Activated CD8-positive, alpha-beta memory T cell treated with anti-CD3 and anti-CD28 coated beads, Interleukin-2, amount 50 U/mL, for 1 hour (primary cell): ENCODE data around the gene UXT.

Experiments used
- DNase-seq: peaks from one replicate; pipeline ENCODE4 v3.0.0-alpha.2; 2020; ENCODE audit errors: extremely low read depth

UXT gene

DNA sequence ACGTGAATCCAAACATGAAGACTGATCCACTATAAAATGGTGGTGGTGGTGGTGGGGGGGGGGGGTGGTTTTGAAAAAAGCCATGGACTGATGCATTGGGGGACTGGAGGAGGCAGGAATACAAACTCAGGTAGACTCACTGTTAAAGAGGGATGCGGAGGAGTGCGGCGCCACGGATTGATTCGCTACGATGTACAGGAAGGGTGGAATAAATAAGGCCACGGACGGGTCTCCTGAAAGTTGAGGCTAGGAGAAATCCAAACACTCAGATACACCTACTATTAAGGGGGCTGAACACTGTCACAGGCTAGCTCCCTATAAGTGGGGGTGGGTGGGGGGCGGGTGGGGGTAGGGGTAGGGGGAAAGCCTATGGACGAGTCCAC is 9.2 kb downstream of the UXT start:
- DNase-seq: no peak

DNA sequence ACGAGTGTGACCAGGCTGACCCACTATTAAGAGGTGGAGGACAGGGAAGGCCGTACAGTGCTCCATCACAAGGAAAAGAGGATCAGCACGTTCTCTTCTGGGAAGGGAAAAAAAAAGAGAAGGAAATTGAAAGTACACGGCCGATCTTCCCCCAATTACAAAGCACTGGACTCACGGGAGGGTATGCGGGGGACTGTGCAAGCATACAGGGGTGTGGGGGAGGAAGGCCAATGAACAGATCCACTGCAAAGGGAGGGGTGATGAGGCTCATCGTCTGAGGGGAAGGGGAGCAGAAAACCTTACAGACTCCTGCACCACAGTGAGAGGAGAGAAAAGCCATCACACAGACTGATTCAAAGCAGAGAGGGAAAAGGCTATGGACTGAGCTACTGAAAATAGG is 9.7 kb downstream of the UXT start:
- no peak for DNase-seq

DNA sequence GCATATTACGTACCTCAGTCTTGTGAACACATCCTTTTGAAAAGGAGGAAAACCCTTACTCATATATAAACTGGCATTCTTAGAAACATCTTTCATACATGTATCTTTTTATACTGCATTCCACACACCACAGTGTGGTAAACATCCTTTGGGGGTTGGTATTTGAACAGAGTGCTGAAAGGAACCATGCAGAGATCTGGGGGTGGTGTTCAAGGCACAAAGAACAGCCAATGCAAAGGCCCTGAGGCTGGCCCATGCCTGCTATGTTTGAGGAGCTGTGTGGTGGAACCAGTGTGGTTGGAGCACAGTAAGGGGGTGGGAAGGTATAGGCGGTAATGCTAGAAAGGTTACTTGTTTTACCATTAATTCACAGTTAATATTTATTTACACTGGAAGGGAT is 10.6 kb downstream of the UXT start:
- no peak for DNase-seq

DNA sequence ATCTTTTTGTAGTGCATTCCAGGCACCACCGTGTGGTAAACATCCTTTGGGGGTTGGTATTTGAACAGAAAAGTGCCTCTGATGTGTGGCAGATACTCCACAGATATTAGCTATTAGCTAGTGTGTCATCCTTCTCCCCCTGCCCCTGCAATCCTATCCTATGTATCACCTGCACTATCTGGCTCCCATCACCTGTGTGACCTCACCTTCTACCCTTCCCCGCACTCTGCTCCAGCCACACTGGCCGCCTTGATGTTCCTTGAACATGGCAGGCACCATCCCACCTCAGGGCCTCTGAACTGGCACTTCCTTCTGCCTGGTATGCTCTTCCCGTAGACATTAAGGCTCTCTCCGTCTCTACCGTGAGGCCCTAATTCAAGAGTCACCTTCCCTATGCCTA is 12.3 kb downstream of the UXT start:
- DNase-seq: no peak

DNA sequence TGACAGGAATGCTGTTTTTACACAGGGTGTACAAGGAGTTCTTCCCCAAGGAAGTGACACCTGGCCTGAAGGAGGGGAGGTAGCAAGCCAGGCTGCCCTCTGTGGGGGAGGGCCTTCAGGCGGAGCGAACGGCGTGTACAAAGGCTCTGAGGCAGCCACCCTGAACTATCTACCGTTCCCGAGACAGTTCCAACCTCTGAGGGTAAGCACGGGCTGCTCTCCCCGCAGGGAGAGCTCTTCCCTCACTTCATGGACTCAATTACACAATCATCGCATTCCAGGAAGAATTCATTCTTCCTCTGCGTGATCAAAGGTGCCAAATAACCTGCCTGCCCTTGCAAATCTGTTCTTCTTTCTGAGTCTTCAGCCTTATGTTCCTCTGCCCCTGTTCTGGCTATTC is 13.4 kb downstream of the UXT start:
- no peak for DNase-seq

DNA sequence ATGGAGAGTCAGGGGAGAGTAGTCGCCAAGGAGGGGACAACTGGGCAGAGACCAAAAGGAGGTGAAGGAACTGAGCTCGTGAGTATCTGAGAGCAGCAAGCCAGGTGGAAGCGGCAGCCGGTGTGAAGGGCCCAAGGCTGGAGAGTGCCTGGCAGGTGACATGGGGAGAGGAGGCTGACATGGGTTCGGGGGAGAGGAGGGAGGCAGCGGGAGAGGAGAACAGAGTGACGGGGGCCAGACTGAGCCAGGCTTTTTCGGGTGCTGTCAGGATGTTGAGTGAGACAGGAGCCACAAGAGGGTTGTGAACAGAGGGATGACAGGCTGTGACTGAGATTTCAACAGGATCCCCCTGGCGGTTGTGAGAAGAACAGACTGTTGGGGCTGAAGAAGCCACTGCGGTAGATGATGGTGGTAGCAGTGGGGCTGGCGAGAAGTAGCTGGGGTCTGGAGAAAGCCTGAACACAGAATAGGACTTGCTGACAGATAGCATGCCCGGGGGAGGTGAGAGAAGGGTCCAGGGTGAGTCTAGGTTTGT is 14.4 kb downstream of the UXT start:
- no peak for DNase-seq

DNA sequence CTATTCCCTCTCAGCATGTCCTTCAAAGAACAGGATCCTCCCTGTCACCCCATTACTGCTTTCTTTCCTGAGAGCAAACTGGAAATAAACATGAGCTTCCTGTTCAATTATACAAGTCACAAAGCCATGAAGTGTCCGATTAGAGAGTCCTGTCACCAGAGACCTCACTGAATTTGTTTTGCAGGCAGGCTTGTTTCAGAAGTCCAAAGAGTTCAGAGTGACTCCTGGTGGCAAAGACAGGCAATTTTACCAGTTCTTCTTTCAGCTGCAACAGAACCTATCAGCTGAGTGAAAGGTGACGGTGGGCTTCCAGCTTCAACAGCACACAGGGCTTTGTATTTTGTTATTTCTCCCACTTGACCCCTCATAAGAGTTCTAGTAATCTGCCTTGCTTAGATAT is 15.1 kb downstream of the UXT start:
- no peak for DNase-seq

DNA sequence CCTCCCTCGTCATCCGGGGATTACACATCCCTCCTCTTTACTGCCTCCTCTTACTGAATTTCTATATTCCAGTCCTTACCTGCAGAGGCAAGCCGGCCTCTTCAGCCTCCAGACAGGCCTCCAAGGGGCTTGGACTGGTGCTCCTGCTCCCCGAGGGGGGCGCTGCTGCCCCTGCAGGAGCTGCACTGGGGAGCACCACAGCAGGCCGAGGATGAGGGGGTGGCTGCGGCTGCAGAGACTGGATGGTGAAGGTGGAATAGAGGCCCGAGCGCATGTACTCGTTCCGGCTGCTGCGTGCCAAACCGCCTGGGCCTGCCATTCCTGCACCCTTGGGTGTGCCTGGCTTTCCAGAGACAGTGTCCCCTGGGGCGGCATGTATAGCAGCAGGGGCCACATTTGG is 20.2 kb downstream of the UXT start:
- no peak for DNase-seq

DNA sequence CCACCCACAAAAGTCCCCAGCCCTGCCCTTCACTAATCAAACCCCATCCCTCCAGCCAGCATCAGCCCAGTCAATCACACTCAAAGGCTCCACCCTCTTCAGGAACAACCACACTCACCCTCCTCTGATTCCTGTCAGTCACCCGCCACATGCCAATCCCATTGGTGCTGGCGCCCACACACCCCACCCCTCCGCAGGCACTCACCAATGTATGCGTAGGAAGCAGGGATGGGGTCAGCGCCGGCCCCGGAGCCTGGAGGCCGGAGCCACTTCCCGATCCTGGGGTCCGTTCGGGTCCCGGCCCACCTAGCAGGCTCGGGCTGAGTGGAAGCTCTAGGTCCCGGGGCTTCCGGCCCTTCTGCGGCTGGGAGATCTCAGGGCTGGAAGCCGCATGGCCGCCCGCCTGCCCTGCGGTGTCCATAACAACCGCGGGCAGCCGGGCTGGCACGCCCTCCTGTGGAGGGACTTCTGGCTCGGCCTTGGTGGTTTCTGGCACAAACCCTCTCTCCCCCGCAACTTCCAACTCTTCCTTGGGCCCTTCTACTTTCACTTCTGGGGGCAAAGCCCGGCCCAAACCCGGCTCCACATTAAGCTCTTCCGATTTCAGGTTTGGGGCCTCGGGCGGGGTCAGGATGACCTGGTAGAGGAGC is 21.3 kb downstream of the UXT start:
- DNase-seq: no peak

DNA sequence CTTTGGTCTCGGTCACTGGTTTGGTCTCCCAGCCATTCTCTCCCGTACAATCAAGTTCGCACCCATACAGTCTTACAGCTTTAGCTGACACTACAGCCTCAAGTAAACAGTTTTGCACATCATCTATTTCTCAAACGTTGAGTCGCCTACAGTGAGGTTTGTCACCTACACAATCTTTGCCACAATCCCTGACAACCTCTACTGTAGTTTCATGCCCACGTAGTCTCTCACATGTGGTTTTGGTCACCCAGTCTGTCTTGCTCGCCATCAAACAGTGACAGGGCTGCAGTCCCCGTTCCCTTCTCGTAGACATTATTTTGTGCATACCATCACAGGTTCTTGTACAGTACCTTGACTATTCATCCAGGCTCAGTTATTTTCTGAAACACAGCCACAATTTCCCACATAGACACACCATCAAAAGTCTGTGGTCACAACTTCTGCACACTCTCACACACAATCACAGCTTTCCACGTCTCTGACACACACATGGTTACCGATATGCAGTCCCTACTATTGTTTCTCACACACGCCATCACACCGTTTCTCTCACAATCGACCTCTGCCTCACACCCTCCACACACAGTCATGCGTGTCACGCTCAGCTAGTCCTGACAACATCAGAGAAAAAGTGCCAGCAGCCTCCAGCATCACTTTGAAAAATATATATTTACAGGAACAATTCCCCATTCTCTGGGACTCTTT is 24.0 kb downstream of the UXT start:
- DNase-seq: no peak

DNA sequence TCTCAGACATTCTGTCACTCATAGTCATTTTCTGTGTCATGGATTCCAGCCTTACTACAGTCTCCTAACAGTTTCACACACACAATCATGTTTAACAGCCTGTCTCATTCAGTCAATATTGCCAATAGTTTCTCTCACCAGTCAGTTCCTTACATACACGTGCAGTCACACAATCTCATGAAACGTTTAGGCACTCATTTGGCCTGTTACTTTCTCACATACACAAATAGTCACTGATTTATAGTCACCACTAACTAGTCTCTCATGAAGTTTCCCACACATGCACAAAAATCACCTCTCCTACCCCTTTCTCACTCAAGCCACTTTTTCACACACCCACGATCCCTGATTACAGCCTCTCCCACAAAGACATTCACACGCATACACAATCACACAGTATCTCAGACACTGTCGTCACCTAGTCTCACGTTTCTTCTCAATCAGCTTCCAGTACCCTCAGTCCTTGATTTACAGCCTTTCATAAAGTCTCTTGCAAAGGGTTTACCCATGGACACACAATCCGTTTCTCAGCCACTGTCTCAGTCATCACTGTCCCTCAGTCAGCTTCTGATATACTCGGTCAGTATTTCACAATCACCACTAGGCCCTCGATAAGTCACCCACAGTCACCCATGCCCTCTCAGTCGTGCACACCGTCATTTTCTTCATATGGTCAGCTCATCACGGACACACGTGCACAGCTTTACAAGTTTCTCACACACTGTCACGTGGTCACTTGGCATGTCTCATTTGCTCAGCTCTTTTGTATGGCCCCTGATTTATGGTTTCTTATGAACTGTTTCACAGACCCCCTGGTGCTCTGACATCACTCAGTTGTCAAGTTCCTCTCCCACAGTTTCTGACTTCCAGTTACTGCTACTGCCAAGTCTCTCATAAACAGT is 25.0 kb downstream of the UXT start:
- DNase-seq: no peak

DNA sequence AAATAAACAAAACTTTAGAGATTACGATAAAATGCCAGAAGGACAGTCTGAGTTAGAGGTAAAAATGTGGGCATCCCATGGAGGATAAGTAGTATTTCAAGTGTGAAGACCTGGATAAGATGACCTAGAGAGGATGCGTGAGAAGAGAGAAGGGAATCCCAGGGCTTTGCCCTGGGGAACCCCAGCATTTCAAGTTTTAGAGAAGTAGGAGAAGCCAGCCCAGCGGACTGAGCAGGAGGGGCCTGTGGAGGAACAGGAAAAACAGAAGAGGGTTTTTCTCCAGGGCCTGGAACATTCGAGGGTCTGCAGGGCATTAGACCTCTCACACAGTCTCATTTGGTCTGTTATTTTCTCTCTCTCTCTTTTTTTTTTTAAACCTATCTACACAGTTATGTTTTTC is 26.3 kb downstream of the UXT start:
- DNase-seq: no peak

DNA sequence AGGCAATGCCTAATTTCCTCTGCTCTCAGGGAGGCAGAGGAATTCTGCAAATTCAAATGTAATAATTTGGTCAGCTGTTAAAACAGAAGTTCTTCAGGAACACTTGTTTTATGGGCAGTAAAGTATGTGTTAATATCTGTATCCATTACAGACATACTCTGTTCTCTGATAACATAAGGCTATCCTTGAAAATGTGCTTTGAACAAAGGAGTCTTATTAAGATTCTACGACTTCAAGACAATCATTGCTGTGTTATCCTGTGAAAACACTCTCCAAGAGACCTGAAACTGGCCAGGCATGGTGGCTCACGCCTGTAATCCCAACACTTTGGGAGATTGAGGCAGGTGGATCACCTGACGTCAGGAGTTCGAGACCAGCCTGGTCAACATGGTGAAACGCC is 27.3 kb downstream of the UXT start:
- DNase-seq: no peak

DNA sequence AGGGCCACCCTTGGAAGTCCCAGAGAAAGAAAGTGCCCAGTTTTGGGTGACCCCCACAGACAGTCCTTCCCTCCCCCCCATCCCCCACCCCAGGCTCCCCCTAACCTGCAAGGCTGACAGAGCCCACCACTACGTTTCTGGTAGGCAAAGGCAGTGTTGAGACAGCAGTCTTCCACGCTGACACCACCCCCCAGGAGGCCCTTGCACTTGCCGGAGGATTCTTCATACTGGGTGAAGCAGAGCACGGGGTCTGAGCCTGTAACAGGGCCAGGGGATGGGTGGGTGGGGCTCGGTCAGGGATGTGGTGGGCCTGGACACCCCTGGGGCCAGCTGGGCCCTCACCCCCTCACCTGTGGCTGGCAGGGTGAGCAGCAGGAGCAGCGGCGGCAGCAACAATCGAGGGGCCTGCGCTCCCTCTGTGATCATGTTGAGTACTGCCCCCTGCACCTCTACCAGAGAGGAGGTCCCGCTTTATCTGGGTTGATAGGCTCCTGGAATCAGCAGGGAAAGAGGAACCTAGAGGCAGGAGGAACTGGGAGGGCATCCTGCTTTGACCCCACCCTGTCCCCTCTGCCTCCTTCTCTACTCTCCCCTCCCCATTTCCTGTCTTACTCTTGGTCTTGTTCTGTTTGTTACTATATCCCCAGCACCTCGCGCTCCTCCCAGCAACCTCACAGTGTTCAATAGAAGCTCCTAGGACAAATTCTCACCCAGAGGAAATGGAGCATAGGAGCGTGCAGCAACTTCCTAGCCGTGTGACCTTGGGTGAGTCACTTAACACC is 29.4 kb downstream of the UXT start, which contains the start of gene CFP:
Gene CFP, minus strand, starts transcription at position 512 of the 782 bp plus-strand sequence. Its CDS starts 86 bp downstream, at position 426.
- DNase-seq: no peak

DNA sequence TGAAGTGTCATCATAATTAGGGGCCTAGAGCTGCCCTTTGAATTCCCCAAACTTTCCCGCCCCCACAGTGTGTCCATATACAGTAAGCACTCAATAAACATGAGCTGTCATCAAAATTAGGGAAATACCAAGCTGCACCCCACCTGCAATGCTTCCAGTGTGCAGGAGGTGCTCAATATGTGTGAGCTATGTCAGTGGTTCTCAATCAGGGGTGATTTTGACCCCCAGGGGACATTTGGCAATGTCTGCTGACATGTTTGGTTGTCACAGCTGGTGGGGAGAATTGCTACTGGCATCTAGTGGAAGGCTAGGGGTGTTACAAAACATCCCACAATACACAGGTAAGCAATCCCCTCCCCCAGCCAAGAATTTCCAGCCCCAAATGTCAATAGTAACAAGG is 30.0 kb downstream of the UXT start:
- DNase-seq: no peak

DNA sequence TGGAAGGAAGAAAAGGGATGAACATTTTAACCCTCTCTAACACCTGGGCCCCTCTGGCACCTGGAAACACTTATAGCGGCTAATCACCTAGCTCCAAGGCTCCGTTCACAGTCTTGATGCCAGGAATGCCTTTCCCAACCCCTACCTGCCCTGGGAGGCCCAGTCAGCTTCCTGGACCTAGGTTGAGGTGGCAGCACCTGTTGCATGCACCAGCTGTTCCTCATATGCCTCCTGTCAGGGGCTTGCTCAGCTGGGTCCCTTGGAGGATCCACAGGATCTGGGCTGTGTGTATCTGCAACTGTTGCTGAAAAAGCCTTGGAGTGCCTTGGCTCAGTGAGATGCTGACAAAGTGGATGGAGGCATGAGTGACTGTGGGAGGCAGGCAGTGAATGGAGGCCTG is 33.6 kb downstream of the UXT start:
- DNase-seq: no peak

DNA sequence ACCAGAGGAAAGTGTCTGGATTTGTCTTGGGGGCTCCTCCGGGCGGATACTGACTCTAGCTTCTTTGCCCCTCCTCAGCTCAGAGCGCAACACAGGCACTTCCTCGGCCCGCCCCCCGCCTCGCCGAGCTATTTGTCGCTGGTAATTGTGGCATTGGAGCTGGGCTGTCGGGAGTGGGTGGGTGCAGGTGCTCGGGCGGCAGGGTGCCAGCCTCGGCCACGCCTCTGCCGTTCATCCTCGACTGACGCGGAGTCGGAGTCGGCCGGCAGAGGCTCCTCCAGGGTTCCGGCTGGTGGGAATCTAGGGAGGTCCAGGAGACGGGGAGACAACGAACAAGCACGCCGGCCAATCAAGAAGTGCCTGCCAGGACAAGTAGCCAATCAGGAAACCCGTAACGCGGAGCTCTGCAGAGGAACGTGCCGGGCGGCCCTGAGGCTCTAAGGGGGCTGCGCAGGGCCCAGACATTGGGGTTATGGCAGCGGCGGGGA is 35.4 kb downstream of the UXT start:
- peak; percentile 23 for DNase-seq

DNA sequence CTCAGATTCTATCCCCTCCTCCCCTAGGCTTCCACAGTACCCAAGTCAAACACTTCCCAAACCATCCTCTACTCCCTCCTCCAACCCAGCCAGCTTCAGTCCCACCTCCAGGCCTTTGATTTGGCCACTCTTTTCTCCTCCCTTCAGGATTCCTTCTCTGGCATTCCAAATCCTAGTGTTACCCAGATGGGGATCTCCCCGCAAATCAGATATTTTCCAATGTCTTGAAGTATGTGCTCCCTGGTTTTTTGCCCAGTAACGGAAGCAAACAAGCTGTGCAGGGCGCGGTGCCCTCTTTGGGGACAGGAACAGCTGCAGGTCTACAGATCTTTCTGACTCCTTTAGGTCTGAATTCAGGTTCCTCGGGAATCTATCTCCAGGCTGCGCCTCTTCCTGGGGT is 37.1 kb downstream of the UXT start:
- DNase-seq: no peak

DNA sequence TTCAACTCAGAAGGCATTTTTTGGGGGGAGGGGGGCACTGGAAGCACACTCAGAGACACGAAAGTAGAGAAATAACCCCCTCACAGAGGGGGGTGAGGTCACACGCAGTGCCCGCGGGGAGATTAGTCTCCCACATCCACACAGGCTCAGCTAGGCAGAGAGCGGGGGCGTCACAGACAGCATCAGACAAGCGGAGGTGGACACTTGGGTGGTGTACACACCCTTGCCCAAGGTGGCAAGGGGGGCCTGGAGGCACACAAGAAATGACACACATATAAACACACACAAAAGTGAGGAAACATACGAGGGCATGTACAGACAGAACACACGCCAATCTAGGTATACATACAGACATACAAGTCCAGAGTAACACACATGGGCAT is 38.7 kb downstream of the UXT start:
- DNase-seq: no peak

DNA sequence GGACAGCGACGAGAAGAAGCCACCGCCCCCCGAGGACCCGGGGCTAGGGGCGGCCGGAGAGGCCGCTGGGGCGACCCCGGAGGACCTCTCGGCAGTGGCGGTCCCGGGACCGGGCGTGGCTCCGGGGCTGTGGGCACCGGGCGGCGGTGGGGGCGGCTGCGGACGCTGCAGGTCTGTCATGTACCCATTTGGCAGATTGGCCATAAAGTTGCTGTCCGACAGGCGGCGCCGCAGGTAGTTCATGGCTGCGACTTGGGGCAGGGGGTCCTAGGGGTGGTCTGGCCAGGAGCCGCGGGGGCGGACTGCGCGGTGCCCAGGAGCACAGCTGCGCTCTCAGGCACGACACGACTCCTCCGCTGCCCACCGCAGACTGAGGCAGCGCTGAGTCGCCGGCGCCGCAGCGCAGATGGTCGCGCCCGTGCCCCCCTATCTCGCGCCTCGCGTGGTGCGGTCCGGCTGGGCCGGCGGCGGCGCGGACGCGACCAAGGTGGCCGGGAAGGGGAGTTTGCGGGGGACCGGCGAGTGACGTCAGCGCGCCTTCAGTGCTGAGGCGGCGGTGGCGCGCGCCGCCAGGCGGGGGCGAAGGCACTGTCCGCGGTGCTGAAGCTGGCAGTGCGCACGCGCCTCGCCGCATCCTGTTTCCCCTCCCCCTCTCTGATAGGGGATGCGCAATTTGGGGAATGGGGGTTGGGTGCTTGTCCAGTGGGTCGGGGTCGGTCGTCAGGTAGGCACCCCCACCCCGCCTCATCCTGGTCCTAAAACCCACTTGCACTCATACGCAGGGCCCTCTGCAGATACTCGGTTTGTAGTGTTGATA is 39.3 kb downstream of the UXT start, which contains the start of gene SYN1:
Gene SYN1, minus strand, starts transcription at position 372 of the 817 bp plus-strand sequence. Its CDS starts 129 bp downstream, at position 243.
- peak; percentile 33 for DNase-seq
